Measurements from ENCODE around the gene GORASP1.

The GORASP1 gene

GRCh38 chr3:39126532-39127071, 19.2 kb upstream of the GORASP1 start:
- Histone ChIP-seq H3K9me3 (ENCODE audit: control insufficient read depth in 5 of 5, low read length in 5 of 5) (no peaks in the 10 kb centered on the region), H3K9ac (ENCODE audit: low read length in 5 of 5) (no peak overlapping the region), H3K27ac (ENCODE audit: low read depth, low read length) (no peak overlapping the region), H3K4me1 (ENCODE audit: control insufficient read depth in 5 of 5, insufficient read depth in 5 of 5, low read length in 5 of 5) (peaks cover 0 to 10% (median 0%) of the 10 kb centered on the region in 5 donors), H3K36me3 (ENCODE audit: control insufficient read depth in 5 of 5, insufficient read depth in 5 of 5, low read length in 5 of 5) (peaks cover 0 to 18% (median 4%) of the 10 kb centered on the region in 5 donors), H3K27me3 (ENCODE audit: control insufficient read depth in 5 of 5, insufficient read depth in 4 of 5, low read length in 5 of 5) (no peaks in the 10 kb centered on the region), H3K4me3 (ENCODE audit: low read depth in 1 of 5, low read length in 5 of 5) (no peak overlapping the region)

GRCh38 chr3:39125841-39126500, 18.5 kb upstream of the GORASP1 start:
- no peak overlapping the region for H3K27ac ChIP-seq (ENCODE audit: low read depth, low read length)
- H3K36me3 ChIP-seq (ENCODE audit: control insufficient read depth in 5 of 5, insufficient read depth in 5 of 5, low read length in 5 of 5): peaks cover 0 to 19% (median 4%) of the 10 kb centered on the region in 5 donors
- H3K27me3 ChIP-seq (ENCODE audit: control insufficient read depth in 5 of 5, insufficient read depth in 4 of 5, low read length in 5 of 5): no peaks in the 10 kb centered on the region
- no peaks in the 10 kb centered on the region for H3K9me3 ChIP-seq (ENCODE audit: control insufficient read depth in 5 of 5, low read length in 5 of 5)
- no peak overlapping the region for H3K4me3 ChIP-seq (ENCODE audit: low read depth in 1 of 5, low read length in 5 of 5)
- H3K9ac ChIP-seq (ENCODE audit: low read length in 5 of 5): no peak overlapping the region
- peaks cover 0 to 10% (median 0%) of the 10 kb centered on the region in 5 donors for H3K4me1 ChIP-seq (ENCODE audit: control insufficient read depth in 5 of 5, insufficient read depth in 5 of 5, low read length in 5 of 5)

- Histone ChIP-seq H3K9me3 (ENCODE audit: control insufficient read depth in 5 of 5, low read length in 5 of 5) (no peaks in the 10 kb centered on the region), H3K4me3 (ENCODE audit: low read depth in 1 of 5, low read length in 5 of 5) (no peak overlapping the region), H3K4me1 (ENCODE audit: control insufficient read depth in 5 of 5, insufficient read depth in 5 of 5, low read length in 5 of 5) (peaks cover 0 to 10% (median 0%) of the 10 kb centered on the region in 5 donors), H3K27ac (ENCODE audit: low read depth, low read length) (no peak overlapping the region), H3K36me3 (ENCODE audit: control insufficient read depth in 5 of 5, insufficient read depth in 5 of 5, low read length in 5 of 5) (peaks cover 0 to 27% (median 6%) of the 10 kb centered on the region in 5 donors), H3K27me3 (ENCODE audit: control insufficient read depth in 5 of 5, insufficient read depth in 4 of 5, low read length in 5 of 5) (no peaks in the 10 kb centered on the region), H3K9ac (ENCODE audit: low read length in 5 of 5) (no peak overlapping the region)
These were observed 17.7 kb upstream of the GORASP1 start for GRCh38 chr3:39124876-39125840.

- Histone ChIP-seq H3K9ac (ENCODE audit: low read length in 5 of 5) (no peak overlapping the region), H3K4me3 (ENCODE audit: low read depth in 1 of 5, low read length in 5 of 5) (no peak overlapping the region), H3K9me3 (ENCODE audit: control insufficient read depth in 5 of 5, low read length in 5 of 5) (no peaks in the 10 kb centered on the region), H3K27me3 (ENCODE audit: control insufficient read depth in 5 of 5, insufficient read depth in 4 of 5, low read length in 5 of 5) (no peaks in the 10 kb centered on the region), H3K36me3 (ENCODE audit: control insufficient read depth in 5 of 5, insufficient read depth in 5 of 5, low read length in 5 of 5) (peaks cover 0 to 23% (median 10%) of the 10 kb centered on the region in 5 donors), H3K4me1 (ENCODE audit: control insufficient read depth in 5 of 5, insufficient read depth in 5 of 5, low read length in 5 of 5) (peaks cover 0 to 10% (median 0%) of the 10 kb centered on the region in 5 donors), H3K27ac (ENCODE audit: low read depth, low read length) (no peak overlapping the region)
These were observed 15.4 kb upstream of the GORASP1 start for GRCh38 chr3:39122813-39123212.

GRCh38 chr3:39121621-39122020, 14.2 kb upstream of the GORASP1 start:
- Histone ChIP-seq H3K27ac (ENCODE audit: low read depth, low read length) (no peak overlapping the region), H3K9ac (ENCODE audit: low read length in 5 of 5) (no peak overlapping the region), H3K36me3 (ENCODE audit: control insufficient read depth in 5 of 5, insufficient read depth in 5 of 5, low read length in 5 of 5) (peaks cover 0 to 27% (median 12%) of the 10 kb centered on the region in 5 donors), H3K4me3 (ENCODE audit: low read depth in 1 of 5, low read length in 5 of 5) (no peak overlapping the region), H3K4me1 (ENCODE audit: control insufficient read depth in 5 of 5, insufficient read depth in 5 of 5, low read length in 5 of 5) (peaks cover 0 to 4% (median 0%) of the 10 kb centered on the region in 5 donors), H3K9me3 (ENCODE audit: control insufficient read depth in 5 of 5, low read length in 5 of 5) (no peaks in the 10 kb centered on the region), H3K27me3 (ENCODE audit: control insufficient read depth in 5 of 5, insufficient read depth in 4 of 5, low read length in 5 of 5) (no peaks in the 10 kb centered on the region)

GRCh38 chr3:39118931-39119660, 11.7 kb upstream of the GORASP1 start:
- no peak overlapping the region for H3K4me3 ChIP-seq (ENCODE audit: low read depth in 1 of 5, low read length in 5 of 5)
- no peaks in the 10 kb centered on the region for H3K4me1 ChIP-seq (ENCODE audit: control insufficient read depth in 5 of 5, insufficient read depth in 5 of 5, low read length in 5 of 5)
- no peak overlapping the region for H3K9ac ChIP-seq (ENCODE audit: low read length in 5 of 5)
- H3K36me3 ChIP-seq (ENCODE audit: control insufficient read depth in 5 of 5, insufficient read depth in 5 of 5, low read length in 5 of 5): peaks cover 0 to 32% (median 12%) of the 10 kb centered on the region in 5 donors
- no peaks in the 10 kb centered on the region for H3K9me3 ChIP-seq (ENCODE audit: control insufficient read depth in 5 of 5, low read length in 5 of 5)
- no peak overlapping the region for H3K27ac ChIP-seq (ENCODE audit: low read depth, low read length)
- H3K27me3 ChIP-seq (ENCODE audit: control insufficient read depth in 5 of 5, insufficient read depth in 4 of 5, low read length in 5 of 5): no peaks in the 10 kb centered on the region

GRCh38 chr3:39118079-39118478, 10.7 kb upstream of the GORASP1 start:
- no peaks in the 10 kb centered on the region for H3K9me3 ChIP-seq (ENCODE audit: control insufficient read depth in 5 of 5, low read length in 5 of 5)
- peaks cover 0 to 32% (median 12%) of the 10 kb centered on the region in 5 donors for H3K36me3 ChIP-seq (ENCODE audit: control insufficient read depth in 5 of 5, insufficient read depth in 5 of 5, low read length in 5 of 5)
- no peak overlapping the region for H3K4me3 ChIP-seq (ENCODE audit: low read depth in 1 of 5, low read length in 5 of 5)
- no peak overlapping the region for H3K27ac ChIP-seq (ENCODE audit: low read depth, low read length)
- no peak overlapping the region for H3K9ac ChIP-seq (ENCODE audit: low read length in 5 of 5)
- no peaks in the 10 kb centered on the region for H3K4me1 ChIP-seq (ENCODE audit: control insufficient read depth in 5 of 5, insufficient read depth in 5 of 5, low read length in 5 of 5)
- no peaks in the 10 kb centered on the region for H3K27me3 ChIP-seq (ENCODE audit: control insufficient read depth in 5 of 5, insufficient read depth in 4 of 5, low read length in 5 of 5)

GRCh38 chr3:39115870-39116269, 8.4 kb upstream of the GORASP1 start:
- H3K9me3 ChIP-seq (ENCODE audit: control insufficient read depth in 5 of 5, low read length in 5 of 5): no peaks in the 10 kb centered on the region
- H3K36me3 ChIP-seq (ENCODE audit: control insufficient read depth in 5 of 5, insufficient read depth in 5 of 5, low read length in 5 of 5): peaks cover 0 to 34% (median 12%) of the 10 kb centered on the region in 5 donors
- H3K27me3 ChIP-seq (ENCODE audit: control insufficient read depth in 5 of 5, insufficient read depth in 4 of 5, low read length in 5 of 5): no peaks in the 10 kb centered on the region

GRCh38 chr3:39114456-39114855, 7.0 kb upstream of the GORASP1 start:
- Histone ChIP-seq H3K36me3 (ENCODE audit: control insufficient read depth in 5 of 5, insufficient read depth in 5 of 5, low read length in 5 of 5) (peaks cover 0 to 25% (median 9%) of the 10 kb centered on the region in 5 donors), H3K9ac (ENCODE audit: low read length in 5 of 5) (no peak overlapping the region), H3K9me3 (ENCODE audit: control insufficient read depth in 5 of 5, low read length in 5 of 5) (no peaks in the 10 kb centered on the region), H3K4me1 (ENCODE audit: control insufficient read depth in 5 of 5, insufficient read depth in 5 of 5, low read length in 5 of 5) (no peaks in the 10 kb centered on the region), H3K4me3 (ENCODE audit: low read depth in 1 of 5, low read length in 5 of 5) (no peak overlapping the region), H3K27ac (ENCODE audit: low read depth, low read length) (no peak overlapping the region), H3K27me3 (ENCODE audit: control insufficient read depth in 5 of 5, insufficient read depth in 4 of 5, low read length in 5 of 5) (no peaks in the 10 kb centered on the region)

More at GRCh38 chr3:39115870-39116269, 8.4 kb upstream of the GORASP1 start:
- Histone ChIP-seq H3K9ac (ENCODE audit: low read length in 5 of 5) (no peak overlapping the region), H3K4me1 (ENCODE audit: control insufficient read depth in 5 of 5, insufficient read depth in 5 of 5, low read length in 5 of 5) (no peaks in the 10 kb centered on the region), H3K27ac (ENCODE audit: low read depth, low read length) (no peak overlapping the region), H3K4me3 (ENCODE audit: low read depth in 1 of 5, low read length in 5 of 5) (no peak overlapping the region)
